ENCODE results near the gene GPR35.
"Not testable (repeated sequence)": the region's sequence is repeated elsewhere in the genome, so short reads cannot be mapped to it uniquely, and the experiment has no call there.

Gene GPR35

DNA sequence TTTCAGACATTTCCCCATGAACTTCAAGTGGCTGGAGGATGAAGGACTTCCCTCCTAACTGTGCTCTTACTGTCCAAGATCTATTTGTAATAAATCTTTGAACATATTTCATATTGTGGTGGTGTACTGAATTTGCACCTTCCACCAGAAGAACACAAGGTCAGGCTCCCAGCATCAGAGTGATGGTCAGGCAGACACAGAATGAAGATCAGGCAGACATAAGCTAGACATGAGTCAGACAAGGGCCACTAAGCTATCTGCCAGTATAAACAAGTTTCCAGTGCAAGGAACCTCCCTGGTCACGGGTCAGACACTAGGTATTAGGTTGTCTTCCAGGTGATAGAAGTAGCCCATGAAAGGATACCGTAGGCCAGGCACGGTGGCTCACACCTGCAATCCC, 37.4 kb downstream of the GPR35 start:
- DNase-seq (ENCODE audit: low read depth), result no peak

DNA sequence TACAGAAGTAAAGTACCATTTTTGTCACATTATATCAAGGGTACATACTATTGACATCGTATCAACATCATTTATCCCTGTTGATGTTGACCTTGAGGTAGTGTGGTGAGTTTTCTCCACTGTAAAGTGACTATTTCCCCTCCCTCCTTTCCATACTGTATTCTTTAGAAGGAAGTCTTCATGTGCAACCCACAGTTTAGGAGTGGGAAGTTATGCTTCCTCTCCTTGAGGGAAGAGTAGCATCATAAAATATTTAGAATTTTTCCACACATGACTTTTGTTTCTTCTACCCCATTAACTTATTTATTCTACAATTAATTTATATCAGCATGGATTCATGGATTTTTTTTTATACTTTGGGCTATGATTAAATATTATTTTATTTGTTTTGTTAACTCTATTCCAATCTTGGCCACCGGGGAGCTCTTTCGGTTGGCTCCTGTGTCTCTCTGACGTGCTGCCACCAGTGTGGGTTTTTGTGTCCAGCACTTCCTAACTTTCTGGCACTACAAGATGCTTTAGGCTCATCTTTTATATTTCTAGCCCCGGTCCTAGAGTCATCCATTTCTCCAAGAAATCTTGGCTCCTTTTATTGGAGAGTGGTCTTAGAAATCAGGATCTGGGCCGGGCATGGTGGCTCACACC, 38.4 kb downstream of the GPR35 start:
- no peak for DNase-seq (ENCODE audit: low read depth)

DNA sequence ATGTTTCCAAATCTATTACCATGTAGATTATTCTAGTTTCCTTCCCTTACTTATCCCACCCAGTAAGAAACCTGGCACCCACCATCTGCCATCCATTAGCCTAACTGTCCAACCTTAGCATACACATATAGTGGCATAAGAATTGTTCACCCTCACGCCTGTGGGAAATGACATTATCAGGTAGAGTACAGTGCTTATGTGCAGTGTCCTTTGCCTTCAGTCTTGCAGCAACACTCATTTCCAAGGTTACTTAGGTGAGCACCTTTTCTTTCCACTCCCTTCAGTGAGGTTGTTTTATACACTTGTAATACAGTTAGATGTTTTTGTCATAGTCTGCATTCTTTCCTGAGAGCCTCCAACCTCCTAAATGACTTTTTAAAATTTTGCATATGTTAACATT, 39.3 kb downstream of the GPR35 start:
- no peak for DNase-seq (ENCODE audit: low read depth)

DNA sequence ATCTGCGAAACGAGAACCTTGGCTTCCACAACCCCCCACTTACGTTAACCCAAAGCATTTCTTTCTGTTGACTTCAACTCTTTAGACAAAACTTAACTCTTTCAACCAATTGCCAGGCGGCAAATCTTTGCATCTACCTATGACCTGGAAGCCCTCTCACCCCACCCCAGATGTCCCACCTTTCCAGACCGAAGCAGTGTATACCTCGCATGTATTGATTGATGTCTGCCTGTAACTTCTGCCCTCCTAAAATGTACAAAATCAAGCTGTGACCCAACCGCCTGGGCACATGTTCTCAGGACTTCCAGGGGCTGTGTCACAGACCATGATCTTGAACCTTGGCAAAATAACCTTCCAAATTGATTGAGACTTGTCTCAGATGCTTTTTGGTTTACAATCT, 45.1 kb downstream of the GPR35 start:
- DNase-seq (ENCODE audit: low read depth), result no peak

DNA sequence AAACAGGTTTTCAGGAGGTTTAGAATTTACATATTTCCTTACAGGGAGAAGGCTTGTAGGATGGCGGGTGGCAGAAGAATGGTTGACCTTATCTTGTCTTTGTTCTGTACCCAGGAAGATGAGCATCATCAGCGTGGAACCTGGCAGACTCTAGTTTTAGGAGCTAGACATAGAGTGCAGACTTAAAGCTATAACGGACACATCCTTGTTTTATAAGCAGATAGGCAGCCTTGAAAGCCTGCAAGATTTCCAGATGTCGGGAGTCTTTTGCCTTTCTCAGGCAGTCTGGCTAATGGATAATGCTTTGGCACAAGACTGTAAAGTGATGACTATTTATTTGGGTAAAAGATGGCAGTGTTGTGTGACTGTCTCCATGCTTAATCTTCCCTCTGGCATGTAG, 45.7 kb downstream of the GPR35 start:
- DNase-seq (ENCODE audit: low read depth), result no peak

DNA sequence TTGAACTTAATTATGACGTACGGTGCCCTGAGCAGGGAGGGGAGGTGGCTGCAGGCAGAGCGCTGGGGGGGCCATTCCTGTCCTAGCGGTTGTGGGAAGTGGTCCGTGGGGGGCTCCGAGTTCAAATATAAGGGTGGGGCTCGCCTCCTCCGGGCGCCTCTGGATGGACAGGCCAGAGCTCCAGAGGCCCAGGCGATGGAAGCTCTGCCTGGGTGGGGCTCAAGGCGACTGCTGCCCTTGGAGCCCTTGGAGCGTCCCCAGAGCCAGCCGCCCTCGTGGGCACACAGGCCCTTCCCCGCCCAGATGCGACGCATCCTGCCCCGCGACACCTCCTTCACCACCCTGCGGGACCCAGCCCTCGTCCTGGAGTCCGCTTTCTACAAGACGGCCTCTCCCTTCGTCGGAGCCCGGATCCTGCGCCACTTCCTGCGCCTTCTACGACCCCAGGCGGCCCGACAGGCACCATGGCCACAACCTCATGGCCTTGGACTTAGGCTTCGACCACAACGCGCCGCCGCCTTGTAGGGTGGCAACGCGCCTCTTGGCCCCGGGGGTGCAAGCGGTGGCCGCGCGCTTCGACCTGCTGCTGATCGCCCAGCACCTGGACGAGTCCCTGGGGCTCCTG, 46.9 kb downstream of the GPR35 start:
- no peak for DNase-seq (ENCODE audit: low read depth)

DNA sequence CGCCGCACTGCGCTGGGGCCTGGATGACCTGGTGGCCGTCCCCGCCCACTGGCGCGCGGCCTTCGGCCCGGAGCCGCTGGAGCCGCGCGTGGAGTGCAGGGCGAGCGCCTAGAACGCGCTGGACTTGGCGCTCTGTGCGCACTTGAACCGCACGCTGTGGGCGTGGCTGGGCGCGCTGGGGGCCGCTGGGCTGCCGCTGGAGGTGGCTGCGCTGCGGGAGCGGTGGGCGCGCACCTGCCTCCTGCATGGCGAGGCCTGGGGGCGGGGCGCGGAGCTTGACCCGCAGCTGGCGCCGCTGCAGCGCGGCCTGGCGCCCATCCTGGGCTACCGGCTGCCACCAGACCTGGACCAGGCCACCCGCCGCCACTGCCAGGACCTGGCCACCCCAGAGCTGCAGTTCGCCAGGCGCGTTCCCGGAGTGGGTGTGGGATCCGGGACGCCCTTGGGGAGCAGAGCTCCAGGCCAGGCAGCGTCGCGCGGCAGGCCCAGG, 47.5 kb downstream of the GPR35 start:
- no peak for DNase-seq (ENCODE audit: low read depth)

DNA sequence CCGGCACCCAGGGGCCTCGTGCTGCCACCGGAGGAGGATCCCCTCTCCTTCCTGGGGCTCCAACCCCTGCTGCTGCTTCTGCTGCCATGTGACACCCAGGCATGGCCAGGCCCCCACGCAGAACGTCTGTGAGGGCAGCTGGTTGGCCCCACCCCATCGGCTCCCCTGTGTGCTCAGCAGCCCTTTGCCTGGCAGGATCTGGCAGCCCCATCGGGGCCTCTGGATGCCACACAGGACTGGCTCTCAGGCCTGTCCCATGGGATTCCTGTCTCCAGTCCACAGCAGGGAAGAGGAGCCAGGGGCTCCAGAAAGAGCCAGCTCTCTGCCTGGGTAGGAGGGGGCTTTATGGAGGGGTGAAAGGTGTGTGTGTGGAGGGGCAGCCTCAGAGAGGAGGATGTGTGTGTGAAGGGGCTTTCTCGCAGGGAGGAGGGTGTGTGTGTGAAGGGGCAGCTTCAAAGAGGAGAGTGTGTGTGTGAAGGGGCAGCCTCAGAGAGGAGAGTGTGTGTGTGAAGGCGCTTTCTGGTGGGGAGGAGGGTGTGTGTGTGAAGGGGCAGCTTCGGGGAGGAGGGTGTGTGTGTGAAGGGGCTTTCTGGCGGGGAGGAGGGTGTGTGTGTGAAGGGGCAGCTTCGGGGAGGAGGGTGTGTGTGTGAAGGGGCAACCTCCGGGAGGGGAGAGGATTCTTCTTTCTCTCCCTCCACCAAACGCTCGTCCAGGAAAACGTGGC, 49.3 kb downstream of the GPR35 start:
- DNase-seq (ENCODE audit: low read depth), result not testable (repeated sequence)

DNA sequence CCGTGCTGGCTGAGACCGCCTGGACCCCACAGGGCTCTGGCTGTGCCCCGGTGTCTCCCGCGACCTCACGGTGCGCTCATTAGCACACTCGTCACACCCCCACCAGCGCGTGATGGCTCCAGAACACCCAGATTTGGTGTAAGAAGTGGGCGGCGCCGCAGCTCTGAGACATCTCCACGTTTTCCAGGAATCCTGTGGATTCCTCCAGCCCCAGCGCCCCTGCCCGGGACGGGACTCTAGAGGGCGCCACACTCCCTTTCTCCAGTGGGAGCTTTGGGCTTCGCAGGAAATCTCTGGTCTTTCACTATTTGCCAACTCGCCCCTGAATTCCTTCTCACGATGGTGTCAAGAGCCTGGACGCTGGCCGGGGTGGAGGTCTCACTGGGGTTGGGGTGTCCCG, 50.1 kb downstream of the GPR35 start:
- not testable (repeated sequence) for DNase-seq (ENCODE audit: low read depth)

DNA sequence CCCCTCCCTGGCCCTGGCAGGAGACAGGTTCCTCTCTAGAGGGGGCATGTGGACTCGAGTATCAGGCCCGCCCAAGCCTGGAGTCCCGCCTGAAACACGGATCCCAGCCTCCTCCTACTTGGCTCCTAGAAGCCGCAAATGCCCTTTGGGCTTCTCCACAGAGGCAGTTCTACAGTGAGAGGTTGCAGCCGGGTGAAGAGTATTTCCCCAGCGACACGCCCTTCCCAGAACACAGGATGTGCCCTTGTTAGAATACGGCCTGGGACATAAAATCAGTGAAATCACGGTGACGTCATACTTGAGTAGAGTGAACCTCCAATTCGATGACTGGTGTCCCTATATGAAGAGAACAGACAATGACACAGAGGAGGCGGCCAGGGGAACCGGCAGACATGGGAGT, 52.8 kb downstream of the GPR35 start:
- not testable (repeated sequence) for DNase-seq (ENCODE audit: low read depth)

DNA sequence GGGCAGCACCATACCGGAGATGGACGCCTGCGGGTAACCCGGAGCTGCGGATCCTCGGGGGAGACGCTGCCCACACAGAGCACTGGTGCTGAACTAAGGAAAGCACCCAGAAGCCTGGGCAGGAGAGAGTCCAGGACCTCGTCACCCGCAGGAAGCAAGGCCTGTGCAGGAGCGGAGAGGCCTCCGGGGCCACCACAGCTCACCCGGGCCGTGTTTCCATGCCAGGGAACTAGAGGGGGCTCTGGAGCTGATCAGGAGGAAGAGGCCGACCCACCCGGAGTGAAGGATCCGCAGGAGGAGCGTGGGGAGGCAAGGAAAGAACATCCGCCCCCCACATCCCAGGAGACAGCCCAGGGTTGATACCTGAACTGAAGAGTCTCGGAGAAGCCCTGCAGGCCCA, 53.6 kb downstream of the GPR35 start:
- DNase-seq (ENCODE audit: low read depth), result not testable (repeated sequence)

DNA sequence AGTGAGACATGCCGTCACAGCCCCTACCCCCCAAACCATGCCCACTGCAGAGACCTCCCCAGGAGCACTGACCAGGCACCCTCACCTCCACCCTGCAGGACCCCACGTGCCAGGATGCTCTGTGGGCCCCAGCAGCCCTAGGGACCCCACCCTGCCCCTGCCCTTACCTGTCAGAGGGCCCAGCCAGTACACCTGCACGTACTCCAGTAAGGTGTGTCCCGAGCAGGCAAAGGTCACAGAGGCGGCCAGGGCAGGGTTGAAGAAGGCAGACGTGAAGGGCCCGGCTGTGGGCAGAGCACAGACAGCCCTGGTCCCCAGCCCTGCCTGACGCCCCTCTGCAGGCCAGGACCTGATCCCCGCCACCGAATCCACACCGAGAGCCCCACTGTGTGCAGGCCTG, 54.9 kb downstream of the GPR35 start:
- DNase-seq (ENCODE audit: low read depth), result not testable (repeated sequence)
